HCT116 (cell line): ENCODE data around the gene LMNTD1.

ENCODE experiments used
- CTCF ChIP-seq, 3 experiments: fragments of 200-600 bp in 1 of 3; sonication (generic) in 1 of 3; IDR thresholded peaks in 2 of 3; conservative IDR thresholded peaks in 1 of 3; 2 replicates each; pipeline ENCODE4 v1.5.1; 2012 to 2017; ENCODE audit warnings: low read depth in 2 of 3, low read length in 2 of 3, antibody characterized with exemption in 1 of 3, borderline replicate concordance in 1 of 3, control low read depth in 1 of 3, mild to moderate bottlenecking in 1 of 3, mixed read lengths in 1 of 3, mixed run types in 1 of 3, moderate library complexity in 1 of 3; ENCODE audit not compliant: insufficient read depth in 1 of 3
- EZH2 ChIP-seq: fragments of 200-600 bp; sonication (generic); IDR thresholded peaks from 2 replicates; pipeline ENCODE4 v1.6.1; 2017; ENCODE audit warnings: antibody characterized with exemption, mixed run types
- FOSL1 ChIP-seq: IDR thresholded peaks from 2 replicates; pipeline ENCODE4 v1.6.1; 2012; ENCODE audit warnings: low read depth
- JUND ChIP-seq: IDR thresholded peaks from 2 replicates; pipeline ENCODE4 v1.6.1; 2012
- POLR2A ChIP-seq: IDR thresholded peaks from 2 replicates; pipeline ENCODE4 v1.7.0; 2011; ENCODE audit warnings: borderline replicate concordance; ENCODE audit not compliant: insufficient read depth, insufficient read length; ENCODE audit errors: extremely low read depth
- POLR2AphosphoS5 ChIP-seq: IDR thresholded peaks from 2 replicates; pipeline ENCODE4 v1.6.1; 2011; ENCODE audit warnings: mild to moderate bottlenecking, low read depth, low read length, moderate library complexity
- REST ChIP-seq: IDR thresholded peaks from 2 replicates; pipeline ENCODE4 v1.6.1; 2012; ENCODE audit warnings: low read depth
- SP1 ChIP-seq: IDR thresholded peaks from 2 replicates; pipeline ENCODE4 v1.6.1; 2012; ENCODE audit warnings: low read depth
- SRF ChIP-seq: IDR thresholded peaks from 2 replicates; pipeline ENCODE4 v1.6.1; 2012; ENCODE audit warnings: low read depth
- TCF7L2 ChIP-seq: IDR thresholded peaks from 2 replicates; pipeline ENCODE4 v1.7.0; 2011; ENCODE audit warnings: borderline replicate concordance, inconsistent platforms; ENCODE audit not compliant: insufficient read depth, insufficient read length; ENCODE audit errors: extremely low read depth

- TF ChIP-seq POLR2A (no peak), REST (no peak), JUND (no peak), CTCF (IDR thresholded peaks at IDR 0.05 in 2 of 3, conservative IDR thresholded peaks at IDR 0.05 in 1 of 3; ENCODE audit: borderline replicate concordance in 1 of 3, insufficient read depth in 1 of 3, low read depth in 2 of 3, low read length in 2 of 3) (no peak), SP1 (no peak), EZH2 (no peak), SRF (no peak), POLR2AphosphoS5 (no peak), FOSL1 (no peak), TCF7L2 (no peak)
These were observed 23.3 kb downstream of the LMNTD1 start for GRCh38 chr12:25529738-25530137.
